Transverse colon (tissue), 4 donors: ENCODE data around the gene MLANA. TPM values are rescaled to one million over a fixed set of nuclear protein-coding genes. Genes with fewer than 3 reads are reported as not detected.

Experiments used
- DNase-seq: peaks from one replicate; pipeline ENCODE4 v3.0.0-alpha.2; 2019
- H3K27ac ChIP-seq, 4 donors: fragments of 200-600 bp; sonication (generic); 2 replicates each; pipeline ENCODE4 v1.5.1; 2016 to 2018; ENCODE audit warnings: inconsistent platforms in 4 of 4
- H3K27me3 ChIP-seq: fragments of 200-600 bp; sonication (generic); 2 replicates; pipeline ENCODE4 v1.5.1; 2017; ENCODE audit warnings: inconsistent platforms
- H3K36me3 ChIP-seq, 4 donors: fragments of 200-600 bp; sonication (generic); 2 replicates each; pipeline ENCODE4 v1.5.1; 2017 to 2019; ENCODE audit warnings: inconsistent platforms in 4 of 4
- H3K4me1 ChIP-seq, 4 donors: fragments of 200-600 bp; sonication (generic); 2 replicates each; pipeline ENCODE4 v1.5.1; 2017 to 2020; ENCODE audit warnings: inconsistent platforms in 4 of 4
- H3K4me3 ChIP-seq, 4 donors: fragments of 200-600 bp; sonication (generic); 1 replicate in 1 of 4; 2 replicates in 3 of 4; pipeline versions ENCODE4 v1.5.1 to v1.6.1; 2017 to 2019; ENCODE audit warnings: inconsistent platforms in 4 of 4
- H3K9me3 ChIP-seq, 2 donors: fragments of 200-600 bp; sonication (generic); 2 replicates each; pipeline ENCODE4 v1.5.1; 2017 to 2019; ENCODE audit warnings: inconsistent platforms in 2 of 2
- CTCF ChIP-seq, 5 experiments: fragments of 200-600 bp in 3 of 5; fragments of 450-650 bp in 2 of 5; sonication (generic) in 3 of 5; IDR thresholded peaks; 1 replicate in 2 of 5; 2 replicates in 3 of 5; pipeline ENCODE4 v1.5.1; 2016 to 2017; ENCODE audit warnings: antibody characterized with exemption in 5 of 5, inconsistent platforms in 3 of 5, mild to moderate bottlenecking in 2 of 5, moderate library complexity in 1 of 5
- EP300 ChIP-seq: sonication (generic); formaldehyde crosslinking; IDR thresholded peaks from one replicate; pipeline ENCODE4 v1.6.1; 2017; ENCODE audit warnings: antibody characterized with exemption, low read depth
- POLR2A ChIP-seq: fragments of 450-650 bp; IDR thresholded peaks from one replicate; pipeline ENCODE4 v1.6.1; 2016; ENCODE audit warnings: antibody characterized with exemption, mild to moderate bottlenecking, moderate library complexity
- POLR2AphosphoS5 ChIP-seq, 3 donors: sonication (generic); formaldehyde crosslinking; IDR thresholded peaks; one replicate each; pipeline ENCODE4 v1.6.1; 2016; ENCODE audit warnings: antibody characterized with exemption in 3 of 3
- WGBS, 2 donors: methylation state at CpG; one replicate each; pipeline ENCODE4 v1.1.5; 2018; ENCODE audit warnings: low coverage in 1 of 2; 5-methylcytosine and 5-hydroxymethylcytosine counted together
- in situ Hi-C, 4 donors: fragments of 200-750 bp; cut with MboI; loops; one replicate each; pipeline versions ENCODE4 v1.15.0 to v1.15.1; 2017; ENCODE audit warnings: low sequenced_read_pairs in 3 of 4, low pct_ligation_motif_present in 1 of 4, low pct_unique_long_range_greater_than_20kb in 1 of 4
- intact Hi-C: fragments of 100-400 bp; cut with DNase I; formaldehyde crosslinking; loops from one replicate; pipeline ENCODE4 v1.15.1; 2023; ENCODE audit warnings: low total_unique reads
- total RNA-seq, 4 donors: library from RNA; depleted of rRNA; stranded (reverse); fragments of >200 nt; gene quantifications; one replicate each; pipeline ENCODE4 v1.1.0, GENCODE V29; 2016

Gene MLANA
- total RNA-seq, 4 donors from 2014 or later, result not detected

GRCh38 chr9:5868235-5868634 lies 22.5 kb upstream of the MLANA start:
- in situ Hi-C loops, result no loop called here
- intact Hi-C loops, result no loop called here
- H3K27ac ChIP-seq, result no peak overlapping the region
- no peaks in the 10 kb centered on the region for H3K27me3 ChIP-seq
- no peak for DNase-seq
- peaks cover 0 to 8% (median 0%) of the 10 kb centered on the region in 4 donors for H3K4me1 ChIP-seq
- H3K4me3 ChIP-seq, result no peak overlapping the region
- no peaks in the 10 kb centered on the region for H3K36me3 ChIP-seq
- H3K9me3 ChIP-seq, result no peaks in the 10 kb centered on the region
- TF ChIP-seq CTCF (IDR thresholded peaks at IDR 0.05) (no peak), POLR2AphosphoS5 (IDR thresholded peaks at IDR 0.05) (no peak), POLR2A (no peak), EP300 (no peak)
- 89% methylated on average over 9 of the region's 9 CpGs; no CpG with 5 or more reads in 1 of the 2 donors for WGBS, 2 donors

- H3K4me1 ChIP-seq, result no peaks in the 10 kb centered on the region
- H3K27ac ChIP-seq, result no peak overlapping the region
- intact Hi-C loops (no loop called here), in situ Hi-C loops (loop anchor here in 1 of 4 donors (10.0 kb wide), 1 partner anchor 65 kb away; no protein-coding TSS in a partner anchor)
- H3K36me3 ChIP-seq, result no peaks in the 10 kb centered on the region
- DNase-seq, result no peak
- TF ChIP-seq EP300, result no peak
- TF ChIP-seq CTCF (IDR thresholded peaks at IDR 0.05), result peak in 1 of 5 experiments; percentile 12
- TF ChIP-seq POLR2A, result no peak
- H3K9me3 ChIP-seq, result no peaks in the 10 kb centered on the region
- 79% methylated on average over 3 of the region's 3 CpGs; no CpG with 5 or more reads in 1 of the 2 donors for WGBS, 2 donors
- H3K27me3 ChIP-seq, result no peaks in the 10 kb centered on the region
- no peak overlapping the region for H3K4me3 ChIP-seq
Observed at GRCh38 chr9:5869315-5870019, 21.2 kb upstream of the MLANA start.

- TF ChIP-seq EP300, result no peak
- TF ChIP-seq POLR2AphosphoS5 (IDR thresholded peaks at IDR 0.05), result no peak
- no peak for TF ChIP-seq POLR2A
- in situ Hi-C loops (loop anchor here in 1 of 4 donors (10.0 kb wide), 1 partner anchor 65 kb away; no protein-coding TSS in a partner anchor), intact Hi-C loops (no loop called here)
- Histone ChIP-seq H3K4me1 (no peaks in the 10 kb centered on the region), H3K27ac (no peak overlapping the region), H3K27me3 (no peaks in the 10 kb centered on the region), H3K36me3 (no peaks in the 10 kb centered on the region), H3K9me3 (no peaks in the 10 kb centered on the region), H3K4me3 (no peak overlapping the region)
- DNase-seq, result no peak
- WGBS, 2 donors, result 87 to 100% methylated on average over 1 to 2 of the region's 2 CpGs
Observed at GRCh38 chr9:5870020-5870339, 20.7 kb upstream of the MLANA start.

GRCh38 chr9:5870691-5871090 lies 20.0 kb upstream of the MLANA start:
- Histone ChIP-seq H3K27me3 (no peaks in the 10 kb centered on the region), H3K9me3 (no peaks in the 10 kb centered on the region), H3K36me3 (no peaks in the 10 kb centered on the region), H3K4me3 (no peak overlapping the region), H3K4me1 (no peaks in the 10 kb centered on the region), H3K27ac (no peak overlapping the region)
- TF ChIP-seq CTCF (IDR thresholded peaks at IDR 0.05) (no peak), EP300 (no peak), POLR2AphosphoS5 (IDR thresholded peaks at IDR 0.05) (no peak), POLR2A (no peak)
- 82 to 100% methylated on average over 2 to 3 of the region's 3 CpGs for WGBS, 2 donors
- in situ Hi-C loops (loop anchor here in 1 of 4 donors (10.0 kb wide), 1 partner anchor 64 kb away; no protein-coding TSS in a partner anchor), intact Hi-C loops (no loop called here)
- DNase-seq, result no peak
